Kidney (tissue), 22 donors: ENCODE data around the gene CCDC138. TPM values are rescaled to one million over a fixed set of nuclear protein-coding genes. Genes with fewer than 3 reads are reported as not detected.
A peak's percentile ranks its signal among the peaks of the same experiment; 100 is the strongest.
"Not testable (repeated sequence)": the region's sequence is repeated elsewhere in the genome, so short reads cannot be mapped to it uniquely, and the experiment has no call there.

ENCODE experiments used
- DNase-seq, 5 donors: peaks; one replicate each; pipeline ENCODE4 v3.0.0-alpha.2; 2013 to 2020
- FAIRE-seq: peaks from 2 replicates; lab custom pipeline; 2012; peaks lifted over from hg19 to GRCh38; lab: Jason Lieb, UNC
- H3K27ac ChIP-seq, 2 donors: one replicate each; pipeline ENCODE4 v1.7.0; 2013; ENCODE audit warnings: low read depth in 2 of 2, low read length in 2 of 2, inconsistent platforms in 1 of 2
- H3K27me3 ChIP-seq: one replicate; pipeline ENCODE4 v1.7.1; 2013; ENCODE audit warnings: low read length, inconsistent platforms; ENCODE audit not compliant: control insufficient read depth, insufficient read depth
- H3K36me3 ChIP-seq, 3 donors: one replicate each; pipeline versions ENCODE4 v1.7.0 to v1.7.1; 2013; ENCODE audit warnings: low read length in 3 of 3, control low read depth in 1 of 3, inconsistent platforms in 1 of 3; ENCODE audit not compliant: insufficient read depth in 3 of 3, control insufficient read depth in 2 of 3
- H3K4me1 ChIP-seq, 3 donors: one replicate each; pipeline versions ENCODE4 v1.7.0 to v1.7.1; 2013; ENCODE audit warnings: low read length in 3 of 3, inconsistent platforms in 1 of 3, low read depth in 1 of 3; ENCODE audit not compliant: control insufficient read depth in 2 of 3, insufficient read depth in 2 of 3
- H3K4me3 ChIP-seq, 3 donors: one replicate each; pipeline versions ENCODE4 v1.7.0 to v1.8.1; 2013; ENCODE audit warnings: low read length in 3 of 3, control low read depth in 1 of 3, inconsistent platforms in 1 of 3
- H3K9ac ChIP-seq, 3 donors: one replicate each; pipeline versions ENCODE4 v1.7.0 to v1.7.1; 2013; ENCODE audit warnings: low read length in 3 of 3, control low read depth in 1 of 3, inconsistent platforms in 1 of 3
- H3K9me3 ChIP-seq, 3 donors: one replicate each; pipeline versions ENCODE4 v1.7.0 to v1.7.1; 2013; ENCODE audit warnings: low read length in 3 of 3, control low read depth in 1 of 3, inconsistent platforms in 1 of 3; ENCODE audit not compliant: control insufficient read depth in 2 of 3, insufficient read depth in 1 of 3
- intact Hi-C: fragments of 100-400 bp; cut with DNase I; formaldehyde crosslinking; loops from one replicate; pipeline ENCODE4 v1.11.1; 2022
- long read RNA-seq, 10 donors: library from polyadenylated mRNA in 1 of 10; unstranded in 1 of 10; transcript quantifications; one replicate each; pipeline ENCODE4 v2.0.0 and lab custom pipeline, GENCODE V29; 2021 to 2026
- polyA plus RNA-seq: library from polyadenylated mRNA; stranded (reverse); fragments of 350-450 nt; fragmentation: Illumina TruSeq; extraction: RNeasy Lipid Tissue Mini Kit (QIAGEN cat#74804); gene quantifications from one replicate; pipeline ENCODE4 v1.2.3, GENCODE V29; 2014; ENCODE audit warnings: low read depth, low replicate concordance; ENCODE audit not compliant: insufficient read depth
- total RNA-seq: library from RNA; stranded (reverse); fragmentation: NEBNext Ultra II Directional; extraction: Animal tissue kit (Norgen Biotek cat#: 25700); gene quantifications from one replicate; pipeline ENCODE4 v1.2.1, GENCODE V29; 2021
- TF ChIP-seq, protein P1 (sequence below): IDR thresholded peaks from 3 replicates; pipeline ENCODE4 v1.5.1; 2012; ENCODE audit warnings: mild to moderate bottlenecking, moderate library complexity, borderline replicate concordance; ENCODE audit not compliant: insufficient read depth; ENCODE audit errors: extremely low read depth
- donor health status: control.
- donor health status: control.
- donor health status: control.
- donor health status: control.
- donor health status: control.
- donor health status: DM: yes; HTN: yes; CAD: no.
- donor health status: Normal renal cell carcinoma (clear cell type).

The CCDC138 gene, protein sequence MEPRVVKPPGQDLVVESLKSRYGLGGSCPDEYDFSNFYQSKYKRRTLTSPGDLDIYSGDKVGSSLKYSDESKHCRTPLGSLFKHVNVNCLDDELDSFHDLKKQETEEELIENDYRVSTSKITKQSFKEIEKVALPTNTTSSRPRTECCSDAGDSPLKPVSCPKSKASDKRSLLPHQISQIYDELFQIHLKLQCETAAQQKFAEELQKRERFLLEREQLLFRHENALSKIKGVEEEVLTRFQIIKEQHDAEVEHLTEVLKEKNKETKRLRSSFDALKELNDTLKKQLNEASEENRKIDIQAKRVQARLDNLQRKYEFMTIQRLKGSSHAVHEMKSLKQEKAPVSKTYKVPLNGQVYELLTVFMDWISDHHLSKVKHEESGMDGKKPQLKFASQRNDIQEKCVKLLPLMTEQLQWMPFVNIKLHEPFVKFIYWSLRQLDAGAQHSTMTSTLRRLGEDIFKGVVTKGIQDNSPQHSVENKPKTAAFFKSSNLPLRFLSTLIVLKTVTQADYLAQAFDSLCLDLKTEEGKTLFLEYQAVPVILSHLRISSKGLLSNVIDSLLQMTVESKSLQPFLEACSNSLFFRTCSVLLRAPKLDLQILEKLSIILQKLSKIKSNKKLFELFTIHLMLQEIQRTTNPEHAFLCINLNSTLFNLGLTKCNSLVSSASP
- total RNA-seq (3.2 TPM), polyA plus RNA-seq (1.3 TPM)
- long read RNA-seq, donor 1, partial matches to known transcripts, result 0 of 2 reads
- long read RNA-seq, donor 1, other reads (novel, unspliced or antisense), result 0 of 2 reads
- long read RNA-seq, donor 2, partial matches to known transcripts, result 0 of 4 reads
- long read RNA-seq, donor 2, other reads (novel, unspliced or antisense), result 0 of 4 reads
- long read RNA-seq, donor 3, partial matches to known transcripts, result 0 of 3 reads
- long read RNA-seq, donor 3, other reads (novel, unspliced or antisense), result 0 of 3 reads
- long read RNA-seq, donor 4, result 0 reads
- long read RNA-seq, donor 5, result 0 reads
- long read RNA-seq, donor 6, partial matches to known transcripts, result 0 of 2 reads
- long read RNA-seq, donor 6, other reads (novel, unspliced or antisense), result 0 of 2 reads
- long read RNA-seq, donor 7, partial matches to known transcripts, result 0 of 2 reads
- long read RNA-seq, donor 7, other reads (novel, unspliced or antisense), result 1 of 2 reads
- long read RNA-seq, donor 8, partial matches to known transcripts, result 0 of 2 reads
- long read RNA-seq, donor 8, other reads (novel, unspliced or antisense), result 0 of 2 reads
- long read RNA-seq, donor 9, partial matches to known transcripts, result 0 of 1 reads
- long read RNA-seq, donor 9, other reads (novel, unspliced or antisense), result 0 of 1 reads
- long read RNA-seq, donor 10, partial matches to known transcripts, result 0 of 4 reads
- long read RNA-seq, donor 10, other reads (novel, unspliced or antisense), result 0 of 4 reads

DNA sequence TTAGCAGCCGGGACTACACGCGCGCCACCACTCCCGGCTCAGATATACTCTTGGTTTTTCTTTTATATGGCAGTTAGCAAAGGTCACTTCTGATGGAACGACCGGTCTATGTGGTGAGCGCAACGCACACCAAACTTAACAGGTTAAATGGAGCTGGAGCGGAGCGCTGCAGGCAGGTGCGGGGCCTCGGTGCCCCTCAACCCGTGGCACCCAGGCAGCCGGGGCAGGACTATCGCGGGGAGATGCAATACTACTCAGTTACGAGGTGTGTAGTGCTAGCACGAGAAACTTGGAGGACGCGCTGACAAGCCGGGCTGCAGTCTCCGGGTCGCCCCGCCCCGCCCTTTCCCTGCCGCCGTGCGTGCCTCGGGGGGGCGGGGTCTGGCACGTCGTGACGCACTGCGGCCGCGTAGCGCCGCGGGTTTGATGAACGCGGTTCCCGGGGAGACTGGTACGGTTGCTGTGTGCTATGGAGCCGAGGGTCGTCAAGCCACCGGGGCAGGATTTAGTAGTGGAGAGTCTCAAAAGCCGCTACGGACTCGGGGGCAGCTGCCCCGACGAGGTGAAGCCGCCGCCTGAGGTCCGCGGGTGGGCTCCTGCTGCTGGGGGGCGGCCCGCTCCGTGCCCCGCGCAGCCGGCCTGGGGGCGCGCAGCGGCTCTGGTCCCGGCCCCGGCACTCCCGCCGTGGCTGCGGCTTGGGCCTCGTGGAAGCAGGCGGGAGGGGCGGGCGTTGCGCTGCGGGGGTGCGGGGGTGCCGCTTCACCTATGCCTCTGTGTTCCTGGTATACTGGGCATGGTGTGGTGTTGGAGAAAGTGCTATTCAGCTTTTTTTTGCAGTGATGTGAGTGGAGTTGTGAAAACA lies at the start of gene CCDC138:
Gene CCDC138 (plus strand): TSS at position 418 of the 862 bp plus-strand sequence. CDS start 52 bp downstream, at position 470.
- Histone ChIP-seq H3K27ac (no peak within 1 kb of the TSS), H3K9me3 (no peaks in the 10 kb centered on the region), H3K27me3 (no peaks in the 10 kb centered on the region), H3K4me1 (no peaks in the 10 kb centered on the region), H3K9ac (peak within 1 kb of the TSS; percentile 13 to 76 (median 22)), H3K4me3 (peak within 1 kb of the TSS; percentile 73 to 88 (median 84)), H3K36me3 (peaks cover 3 to 10% (median 6%) of the 10 kb centered on the region in 3 donors)
- TF ChIP-seq, protein P1, sequence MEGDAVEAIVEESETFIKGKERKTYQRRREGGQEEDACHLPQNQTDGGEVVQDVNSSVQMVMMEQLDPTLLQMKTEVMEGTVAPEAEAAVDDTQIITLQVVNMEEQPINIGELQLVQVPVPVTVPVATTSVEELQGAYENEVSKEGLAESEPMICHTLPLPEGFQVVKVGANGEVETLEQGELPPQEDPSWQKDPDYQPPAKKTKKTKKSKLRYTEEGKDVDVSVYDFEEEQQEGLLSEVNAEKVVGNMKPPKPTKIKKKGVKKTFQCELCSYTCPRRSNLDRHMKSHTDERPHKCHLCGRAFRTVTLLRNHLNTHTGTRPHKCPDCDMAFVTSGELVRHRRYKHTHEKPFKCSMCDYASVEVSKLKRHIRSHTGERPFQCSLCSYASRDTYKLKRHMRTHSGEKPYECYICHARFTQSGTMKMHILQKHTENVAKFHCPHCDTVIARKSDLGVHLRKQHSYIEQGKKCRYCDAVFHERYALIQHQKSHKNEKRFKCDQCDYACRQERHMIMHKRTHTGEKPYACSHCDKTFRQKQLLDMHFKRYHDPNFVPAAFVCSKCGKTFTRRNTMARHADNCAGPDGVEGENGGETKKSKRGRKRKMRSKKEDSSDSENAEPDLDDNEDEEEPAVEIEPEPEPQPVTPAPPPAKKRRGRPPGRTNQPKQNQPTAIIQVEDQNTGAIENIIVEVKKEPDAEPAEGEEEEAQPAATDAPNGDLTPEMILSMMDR, result no peak
- FAIRE-seq (no peak), DNase-seq (peak; percentile 92 to 96 (median 95))
- intact Hi-C loops, result no loop called here

DNA sequence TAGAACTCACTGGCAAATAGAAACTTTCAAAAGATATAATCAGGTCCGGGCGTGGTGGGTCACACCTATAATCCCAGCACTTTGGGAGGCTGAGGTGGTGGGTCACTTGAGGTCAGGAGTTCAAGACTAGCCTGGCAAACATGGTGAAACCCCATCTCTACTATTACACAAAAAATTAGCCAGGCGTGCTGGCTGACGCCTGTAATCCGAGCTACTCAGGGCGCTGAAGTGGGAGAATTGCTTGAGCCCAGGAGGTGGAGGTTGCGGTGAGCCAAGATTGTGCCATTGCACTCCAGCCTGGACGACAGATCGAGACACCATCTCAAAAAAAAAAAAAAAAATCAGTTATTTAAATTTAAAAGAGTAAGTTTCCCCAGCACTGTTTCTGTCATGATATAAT lies 28.6 kb upstream of the CCDC138 start:
- H3K9me3 ChIP-seq, H3K4me3 ChIP-seq, H3K27me3 ChIP-seq, intact Hi-C loops, H3K4me1 ChIP-seq, H3K27ac ChIP-seq, H3K9ac ChIP-seq, FAIRE-seq, DNase-seq: not testable (repeated sequence)
- H3K36me3 ChIP-seq, result peaks cover 0 to 17% (median 2%) of the 10 kb centered on the region in 3 donors

DNA sequence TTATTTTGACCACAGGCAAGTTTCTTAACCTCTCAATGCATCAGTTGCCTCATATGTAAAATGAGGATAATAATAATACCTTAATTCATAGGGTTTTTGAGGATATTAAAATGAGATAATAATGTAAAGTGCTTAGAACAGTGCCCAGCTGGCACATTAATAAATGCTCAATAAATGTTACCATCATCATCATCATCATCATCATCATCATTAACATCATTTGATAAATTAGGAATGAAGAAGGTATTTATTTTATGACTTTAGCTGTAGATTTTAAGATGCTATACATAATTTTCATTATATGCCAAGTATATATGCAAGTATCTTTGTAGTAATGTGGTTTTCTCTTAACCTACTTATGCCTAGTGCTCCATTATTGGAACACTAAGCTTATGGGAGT lies 24.0 kb upstream of the CCDC138 start:
- intact Hi-C loops, FAIRE-seq: not testable (repeated sequence)
- H3K36me3 ChIP-seq, result peaks cover 6 to 36% (median 18%) of the 10 kb centered on the region in 3 donors

DNA sequence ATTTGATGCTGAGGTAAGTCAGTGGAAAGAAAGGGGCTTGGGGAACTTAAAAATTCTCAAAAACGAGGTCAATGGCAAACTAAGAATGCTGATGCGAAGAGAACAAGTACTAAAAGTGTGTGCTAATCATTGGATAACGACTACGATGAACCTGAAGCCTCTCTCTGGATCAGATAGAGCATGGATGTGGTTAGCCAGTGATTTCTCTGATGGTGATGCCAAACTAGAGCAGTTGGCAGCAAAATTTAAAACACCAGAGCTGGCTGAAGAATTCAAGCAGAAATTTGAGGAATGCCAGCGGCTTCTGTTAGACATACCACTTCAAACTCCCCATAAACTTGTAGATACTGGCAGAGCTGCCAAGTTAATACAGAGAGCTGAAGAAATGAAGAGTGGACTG lies 19.9 kb upstream of the CCDC138 start:
- H3K27me3 ChIP-seq, FAIRE-seq, H3K4me1 ChIP-seq, intact Hi-C loops, DNase-seq, H3K4me3 ChIP-seq, H3K9me3 ChIP-seq, H3K9ac ChIP-seq, H3K27ac ChIP-seq: not testable (repeated sequence)
- peaks cover 6 to 40% (median 19%) of the 10 kb centered on the region in 3 donors for H3K36me3 ChIP-seq

More for the DNA sequence above, 24.0 kb upstream of the CCDC138 start:
- not testable (repeated sequence) for H3K27ac ChIP-seq, H3K9ac ChIP-seq, H3K4me3 ChIP-seq, H3K27me3 ChIP-seq, DNase-seq, H3K4me1 ChIP-seq, H3K9me3 ChIP-seq

DNA sequence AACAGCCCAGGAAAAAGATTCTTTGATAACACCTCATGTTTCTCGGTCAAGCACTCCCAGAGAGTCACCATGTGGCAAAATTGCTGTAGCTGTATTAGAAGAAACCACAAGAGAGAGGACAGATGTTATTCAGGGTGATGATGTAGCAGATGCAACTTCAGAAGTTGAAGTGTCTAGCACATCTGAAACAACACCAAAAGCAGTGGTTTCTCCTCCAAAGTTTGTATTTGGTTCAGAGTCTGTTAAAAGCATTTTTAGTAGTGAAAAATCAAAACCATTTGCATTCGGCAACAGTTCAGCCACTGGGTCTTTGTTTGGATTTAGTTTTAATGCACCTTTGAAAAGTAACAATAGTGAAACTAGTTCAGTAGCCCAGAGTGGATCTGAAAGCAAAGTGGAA lies 18.7 kb upstream of the CCDC138 start:
- peaks cover 6 to 49% (median 27%) of the 10 kb centered on the region in 3 donors for H3K36me3 ChIP-seq
- H3K27me3 ChIP-seq, intact Hi-C loops, H3K9me3 ChIP-seq, H3K4me1 ChIP-seq, H3K27ac ChIP-seq, H3K4me3 ChIP-seq, FAIRE-seq, DNase-seq, H3K9ac ChIP-seq: not testable (repeated sequence)
